Measurements from ENCODE around the gene FHOD3. TPM values are rescaled to one million over a fixed set of nuclear protein-coding genes. Genes with fewer than 3 reads are reported as not detected.

FHOD3 gene
- total RNA-seq, 1 donor, result not detected

GRCh38 chr18:36465276-36465675 is 167.8 kb downstream of the FHOD3 start:
- DNase-seq (ENCODE audit: low read depth in 2 of 3, low spot score in 2 of 3), result no peak

- DNase-seq (ENCODE audit: low read depth in 2 of 3, low spot score in 2 of 3), result no peak
Measured at GRCh38 chr18:36465970-36466369, 168.5 kb downstream of the FHOD3 start.

GRCh38 chr18:36467614-36468013 is 170.1 kb downstream of the FHOD3 start:
- no peak for DNase-seq (ENCODE audit: low read depth in 2 of 3, low spot score in 2 of 3)

GRCh38 chr18:36468161-36468560 is 170.6 kb downstream of the FHOD3 start:
- DNase-seq (ENCODE audit: low read depth in 2 of 3, low spot score in 2 of 3), result no peak

- DNase-seq (ENCODE audit: low read depth in 2 of 3, low spot score in 2 of 3), result no peak
Measured at GRCh38 chr18:36469461-36469860, 171.9 kb downstream of the FHOD3 start.

- no peak for DNase-seq (ENCODE audit: low read depth in 2 of 3, low spot score in 2 of 3)
Measured at GRCh38 chr18:36470896-36471295, 173.4 kb downstream of the FHOD3 start.

GRCh38 chr18:36471393-36471792 is 173.9 kb downstream of the FHOD3 start:
- no peak for DNase-seq (ENCODE audit: low read depth in 2 of 3, low spot score in 2 of 3)

- DNase-seq (ENCODE audit: low read depth in 2 of 3, low spot score in 2 of 3), result no peak
Measured at GRCh38 chr18:36476433-36476832, 178.9 kb downstream of the FHOD3 start.

- DNase-seq (ENCODE audit: low read depth in 2 of 3, low spot score in 2 of 3), result no peak
Measured at GRCh38 chr18:36477776-36478175, 180.3 kb downstream of the FHOD3 start.

GRCh38 chr18:36481201-36481657 is 183.7 kb downstream of the FHOD3 start:
- no peak for DNase-seq (ENCODE audit: low read depth in 2 of 3, low spot score in 2 of 3)

- no peak for DNase-seq (ENCODE audit: low read depth in 2 of 3, low spot score in 2 of 3)
Measured at GRCh38 chr18:36481935-36482334, 184.4 kb downstream of the FHOD3 start.

GRCh38 chr18:36484591-36484990 is 187.1 kb downstream of the FHOD3 start:
- no peak for DNase-seq (ENCODE audit: low read depth in 2 of 3, low spot score in 2 of 3)

- no peak for DNase-seq (ENCODE audit: low read depth in 2 of 3, low spot score in 2 of 3)
Measured at GRCh38 chr18:36485772-36486171, 188.3 kb downstream of the FHOD3 start.

- no peak for DNase-seq (ENCODE audit: low read depth in 2 of 3, low spot score in 2 of 3)
Measured at GRCh38 chr18:36488131-36488530, 190.6 kb downstream of the FHOD3 start.

GRCh38 chr18:36490897-36491296 is 193.4 kb downstream of the FHOD3 start:
- no peak for DNase-seq (ENCODE audit: low read depth in 2 of 3, low spot score in 2 of 3)

- no peak for DNase-seq (ENCODE audit: low read depth in 2 of 3, low spot score in 2 of 3)
Measured at GRCh38 chr18:36492604-36493329, 195.3 kb downstream of the FHOD3 start.

GRCh38 chr18:36493349-36494159 is 196.0 kb downstream of the FHOD3 start:
- no peak for DNase-seq (ENCODE audit: low read depth in 2 of 3, low spot score in 2 of 3)

GRCh38 chr18:36494160-36494437 is 196.6 kb downstream of the FHOD3 start:
- no peak for DNase-seq (ENCODE audit: low read depth in 2 of 3, low spot score in 2 of 3)

- DNase-seq (ENCODE audit: low read depth in 2 of 3, low spot score in 2 of 3), result no peak
Measured at GRCh38 chr18:36496022-36496421, 198.5 kb downstream of the FHOD3 start.

- DNase-seq (ENCODE audit: low read depth in 2 of 3, low spot score in 2 of 3), result peak in 2 of 3 donors; percentile 50 to 70
Measured at GRCh38 chr18:36499938-36500337, 202.4 kb downstream of the FHOD3 start.

GRCh38 chr18:36501100-36501499 is 203.6 kb downstream of the FHOD3 start:
- no peak for DNase-seq (ENCODE audit: low read depth in 2 of 3, low spot score in 2 of 3)

- no peak for DNase-seq (ENCODE audit: low read depth in 2 of 3, low spot score in 2 of 3)
Measured at GRCh38 chr18:36503477-36503876, 206.0 kb downstream of the FHOD3 start.

Data from hematopoietic multipotent progenitor cell (in vitro differentiated cells).